K562 (cell line): ENCODE measurements around the gene TTLL11. TPM values are rescaled to one million over a fixed set of nuclear protein-coding genes. Genes with fewer than 3 reads are reported as not detected.

Source experiments
- ATAC-seq: fragments of 200-7000 bp; cut with Tn5 transposase; 3 replicates; pipeline ENCODE4 v1.9.1; 2020; ENCODE audit warnings: moderate library complexity
- BruUV-seq: library from RNA; stranded (reverse); fragments of 400-500 nt; replicated peaks from 2 replicates; lab custom pipeline; 2021; lab: Mats Ljungman, UMichigan
- CTCF ChIA-PET: fragments of 300-600 bp; formaldehyde crosslinking; extraction: SDS; loops from one replicate; lab custom pipeline; 2021; ENCODE audit warnings: low intra/inter-chr PET ratio; lab: Yijun Ruan, JAX
- POLR2A ChIA-PET: fragments of 300-600, 350-650 bp; sonication (Branson Sonifier 250); formaldehyde crosslinking; extraction: SDS; loops from one replicate; lab custom pipeline; 2021; ENCODE audit warnings: antibody characterized with exemption, inconsistent platforms; lab: Yijun Ruan, JAX
- DNase-seq, 4 experiments: peaks; one replicate each; pipeline versions ENCODE4 v3.0.0 to v3.0.0-alpha.2; 2011 to 2018; ENCODE audit warnings: low spot score in 3 of 4, mixed read lengths in 3 of 4; ENCODE audit errors: extremely low read depth in 1 of 4
- FAIRE-seq: peaks from 2 replicates; lab custom pipeline; 2011; peaks lifted over from hg19 to GRCh38; lab: Jason Lieb, UNC
- H2AFZ ChIP-seq: 2 replicates; pipeline ENCODE4 v1.6.0; 2011; ENCODE audit warnings: low read depth, low read length, control low read depth, inconsistent platforms
- H3K27ac ChIP-seq: fragments of 200-600 bp; 3 replicates; pipeline ENCODE4 v1.8.0; 2011; ENCODE audit warnings: low read depth, mild to moderate bottlenecking, control low read depth, inconsistent platforms, low read length, moderate library complexity, mixed read lengths; ENCODE audit errors: extremely low read depth
- H3K27me3 ChIP-seq, 2 experiments: fragments of 300-600 bp in 1 of 2; 2 replicates in 1 of 2; 3 replicates in 1 of 2; pipeline versions ENCODE4 v1.6.0 to v1.8.0; 2011; ENCODE audit warnings: inconsistent platforms in 2 of 2, low read length in 2 of 2, mild to moderate bottlenecking in 1 of 2, mixed read lengths in 1 of 2, moderate library complexity in 1 of 2; ENCODE audit not compliant: control insufficient read depth in 2 of 2, insufficient read depth in 2 of 2
- H3K36me3 ChIP-seq: fragments of 300-600 bp; 3 replicates; pipeline ENCODE4 v1.8.0; 2011; ENCODE audit warnings: mild to moderate bottlenecking, low read length, inconsistent platforms; ENCODE audit not compliant: control insufficient read depth, insufficient read depth
- H3K4me1 ChIP-seq, 2 experiments: fragments of 200-600 bp in 1 of 2; replicated peaks in 1 of 2; 2 replicates in 1 of 2; 3 replicates in 1 of 2; pipeline versions ENCODE4 v1.5.1 to v1.8.0; 2011; ENCODE audit warnings: inconsistent platforms in 2 of 2, low read length in 2 of 2, mild to moderate bottlenecking in 1 of 2, mixed read lengths in 1 of 2, moderate library complexity in 1 of 2; ENCODE audit not compliant: control insufficient read depth in 2 of 2, insufficient read depth in 2 of 2
- H3K4me2 ChIP-seq: 2 replicates; pipeline ENCODE4 v1.6.1; 2011; ENCODE audit warnings: low read length, control low read depth, inconsistent platforms, mixed read lengths; ENCODE audit not compliant: insufficient read depth
- H3K4me3 ChIP-seq: fragments of 200-600 bp; sonication (generic), shearing (Covaris generic); 2 replicates; pipeline ENCODE4 v1.5.1; 2016; ENCODE audit warnings: control low read depth, inconsistent platforms
- H3K79me2 ChIP-seq: fragments of 200-600 bp; 3 replicates; pipeline ENCODE4 v1.8.0; 2011; ENCODE audit warnings: low read length, inconsistent platforms; ENCODE audit not compliant: control insufficient read depth, insufficient read depth
- H3K9ac ChIP-seq, 2 experiments: 2 replicates each; pipeline versions ENCODE4 v1.6.0 to v1.6.1; 2011; ENCODE audit warnings: low read depth in 2 of 2, low read length in 2 of 2, control low read depth in 1 of 2, inconsistent platforms in 1 of 2, mild to moderate bottlenecking in 1 of 2, mixed read lengths in 1 of 2; ENCODE audit not compliant: insufficient read depth in 1 of 2
- H3K9me1 ChIP-seq: one replicate; pipeline ENCODE4 v1.6.0; 2011; ENCODE audit warnings: inconsistent platforms, mild to moderate bottlenecking, low read length, moderate library complexity; ENCODE audit not compliant: control insufficient read depth, insufficient read depth
- H3K9me3 ChIP-seq: replicated peaks from 2 replicates; pipeline ENCODE4 v1.5.1; 2011; ENCODE audit warnings: low read depth, low read length, inconsistent platforms; ENCODE audit not compliant: control insufficient read depth, insufficient read depth
- H4K20me1 ChIP-seq: replicated peaks from 2 replicates; pipeline ENCODE4 v1.6.1; 2011; ENCODE audit warnings: low read length, inconsistent platforms, mixed read lengths; ENCODE audit not compliant: control insufficient read depth, insufficient read depth
- CREB1 ChIP-seq, 2 experiments: sonication (generic) in 1 of 2; formaldehyde crosslinking in 1 of 2; IDR thresholded peaks; 2 replicates each; pipeline versions ENCODE4 v1.6.1 to v1.8.0; 2012 to 2022; ENCODE audit warnings: inconsistent platforms in 1 of 2, mild to moderate bottlenecking in 1 of 2, missing genetic modification reagents in 1 of 2, moderate library complexity in 1 of 2
- EP400 ChIP-seq: fragments of 450-650 bp; IDR thresholded peaks from 2 replicates; pipeline ENCODE4 v1.6.1; 2017; ENCODE audit warnings: antibody characterized with exemption, mild to moderate bottlenecking, moderate library complexity
- PHF21A ChIP-seq: fragments of 450-650 bp; IDR thresholded peaks from 2 replicates; pipeline ENCODE4 v1.6.1; 2017; ENCODE audit warnings: low read depth, borderline replicate concordance
- PHTF2 ChIP-seq: fragments of 250-450 bp; sonication (Bioruptor Pico); IDR thresholded peaks from 2 replicates; pipeline ENCODE4 v1.5.0; 2021; ENCODE audit warnings: mild to moderate bottlenecking
- SIRT6 ChIP-seq: IDR thresholded peaks from one replicate; pipeline ENCODE4 v1.6.1; 2012; ENCODE audit warnings: low read depth, mild to moderate bottlenecking, control low read depth, inconsistent platforms, low read length, moderate library complexity
- SP1 ChIP-seq: sonication (generic); formaldehyde crosslinking; IDR thresholded peaks from 2 replicates; pipeline ENCODE4 v1.8.1; 2022; ENCODE audit warnings: mild to moderate bottlenecking, missing genetic modification reagents
- TARDBP ChIP-seq: fragments of 450-650 bp; IDR thresholded peaks from 2 replicates; pipeline ENCODE4 v1.6.1; 2016
- ZBTB17 ChIP-seq: fragments of 450-650 bp; formaldehyde crosslinking; IDR thresholded peaks from 2 replicates; pipeline ENCODE4 v1.4.0; 2020; ENCODE audit warnings: mild to moderate bottlenecking
- ZNF253 ChIP-seq: fragments of 250-450 bp; sonication (Bioruptor Pico); conservative IDR thresholded peaks from 2 replicates; pipeline ENCODE4 v1.6.1; 2021; ENCODE audit warnings: mild to moderate bottlenecking
- ZNF431 ChIP-seq: sonication (generic); formaldehyde crosslinking; IDR thresholded peaks from 2 replicates; pipeline ENCODE4 v1.8.0; 2022; ENCODE audit warnings: mild to moderate bottlenecking, missing genetic modification reagents
- ZNF75A ChIP-seq: fragments of 450-650 bp; formaldehyde crosslinking; IDR thresholded peaks from 2 replicates; pipeline ENCODE4 v1.4.0; 2020; ENCODE audit warnings: mild to moderate bottlenecking
- ZZZ3 ChIP-seq: fragments of 450-650 bp; IDR thresholded peaks from 2 replicates; pipeline ENCODE4 v1.6.1; 2016; ENCODE audit warnings: antibody characterized with exemption, mild to moderate bottlenecking, moderate library complexity
- WGBS: fragments of 100-300 bp; shearing (Covaris generic); methylation state at CpG from one replicate; pipeline ENCODE4 v1.1.6; 2016; ENCODE audit warnings: low coverage, mixed read lengths; ENCODE audit not compliant: insufficient coverage; ENCODE audit errors: missing lambda C conversion rate; 5-methylcytosine and 5-hydroxymethylcytosine counted together
- in situ Hi-C: fragments of 300-500 bp; cut with MboI; formaldehyde crosslinking; loops from 4 replicates; pipeline ENCODE4 v1.15.0; 2018; ENCODE audit warnings: inconsistent platforms, mixed read lengths
- intact Hi-C: fragments of 100-400 bp; cut with micrococcal nuclease; formaldehyde crosslinking; loops from 2 replicates; pipeline ENCODE4 v1.14.2; 2022
- polyA plus RNA-seq, 8 experiments: library from polyadenylated mRNA; depleted of rRNA in 4 of 8; stranded (reverse) in 5 of 8; unstranded in 3 of 8; fragments of >200 nt; fragmentation: Nextera tagmentation in 2 of 8; fragmentation: Illumina TruSeq in 1 of 8; extraction: Ambion mirVana in 2 of 8; extraction: Trizol in 1 of 8; gene quantifications; 2 replicates each; pipeline versions ENCODE4 v1.2.1 to v1.2.3, GENCODE V29; 2011 to 2014; ENCODE audit warnings: inconsistent platforms in 1 of 8, missing spikeins in 1 of 8
- total RNA-seq, 7 experiments: library from RNA; depleted of rRNA in 6 of 7; stranded (reverse); fragments of >200 nt in 6 of 7; fragmentation: Illumina TruSeq in 2 of 7; extraction: Trizol in 2 of 7; gene quantifications; 2 replicates each; pipeline versions ENCODE4 v1.2.1 to v1.2.3, GENCODE V29; 2011 to 2021; ENCODE audit warnings: low replicate concordance in 1 of 7
- TF ChIP-seq, protein P1 (sequence below): fragments of 450-650 bp; conservative IDR thresholded peaks from 2 replicates; pipeline ENCODE4 v1.6.1; 2016; ENCODE audit warnings: missing genetic modification characterization, low read depth, mild to moderate bottlenecking, missing compliant biosample characterization, moderate library complexity
- TF ChIP-seq, protein P2 (sequence below): fragments of 250-450 bp; sonication (Bioruptor Pico); IDR thresholded peaks from 2 replicates; pipeline ENCODE4 v1.4.0; 2020; ENCODE audit warnings: mild to moderate bottlenecking

TTLL11 gene
- total and polyA plus RNA-seq, 9 of the 15 experiments (the other 6 are each of a cell fraction or from before 2014, with no cell fraction given): 0.83 to 4.4 (median 2.7) TPM

DNA sequence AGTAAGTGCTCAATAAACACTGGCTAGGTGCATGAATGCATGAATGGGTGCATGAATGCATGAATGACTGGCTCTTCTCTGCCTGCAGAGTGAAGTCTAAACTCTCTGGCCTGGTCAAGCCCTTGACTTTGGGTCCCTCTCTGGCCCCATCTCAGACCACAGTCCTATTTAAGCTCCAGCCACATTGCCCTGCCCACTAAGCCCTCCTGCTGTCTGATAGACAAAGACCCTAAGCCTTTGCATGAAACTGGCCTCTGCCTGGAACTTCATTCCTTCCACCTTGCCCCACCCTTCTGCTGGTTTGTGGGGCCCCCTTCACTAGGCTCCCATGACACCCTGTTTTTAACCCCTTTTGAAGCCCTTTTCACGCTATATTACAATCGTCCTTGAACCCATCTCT lies 202.4 kb downstream of the TTLL11 start:
- Histone ChIP-seq H3K27ac (no peak overlapping the region), H3K36me3 (no peaks in the 10 kb centered on the region), H3K9me3 (peaks cover 6% of the 10 kb centered on the region; the same call in 1 of the 2 replicates), H4K20me1 (peaks cover 4% of the 10 kb centered on the region), H2AFZ (no peak overlapping the region), H3K4me1 (no peaks in the 10 kb centered on the region), H3K79me2 (no peaks in the 10 kb centered on the region), H3K9me1 (no peaks in the 10 kb centered on the region), H3K4me3 (no peak overlapping the region), H3K4me2 (no peak overlapping the region), H3K27me3 (peaks cover 2 to 45% of the 10 kb centered on the region in 2 experiments; a peak in 3 of 5 replicates), H3K9ac (no peak overlapping the region)
- intact Hi-C loops: no loop called here
- TF ChIP-seq TARDBP (no peak), ZNF431 (CRISPR knock-in tag) (no peak), CREB1 (IDR thresholded peaks at IDR 0.05) (no peak), CREB1 (CRISPR knock-in tag; IDR thresholded peaks at IDR 0.05) (no peak), SIRT6 (no peak), SP1 (CRISPR knock-in tag) (no peak), ZZZ3 (no peak), EP400 (no peak), PHF21A (no peak), PHTF2 (CRISPR knock-in tag) (no peak), ZNF253 (CRISPR knock-in tag) (no peak), ZNF75A (no peak), ZBTB17 (CRISPR knock-in tag) (no peak)
- TF ChIP-seq, protein P1, sequence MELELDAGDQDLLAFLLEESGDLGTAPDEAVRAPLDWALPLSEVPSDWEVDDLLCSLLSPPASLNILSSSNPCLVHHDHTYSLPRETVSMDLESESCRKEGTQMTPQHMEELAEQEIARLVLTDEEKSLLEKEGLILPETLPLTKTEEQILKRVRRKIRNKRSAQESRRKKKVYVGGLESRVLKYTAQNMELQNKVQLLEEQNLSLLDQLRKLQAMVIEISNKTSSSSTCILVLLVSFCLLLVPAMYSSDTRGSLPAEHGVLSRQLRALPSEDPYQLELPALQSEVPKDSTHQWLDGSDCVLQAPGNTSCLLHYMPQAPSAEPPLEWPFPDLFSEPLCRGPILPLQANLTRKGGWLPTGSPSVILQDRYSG: no peak
- TF ChIP-seq, protein P2, sequence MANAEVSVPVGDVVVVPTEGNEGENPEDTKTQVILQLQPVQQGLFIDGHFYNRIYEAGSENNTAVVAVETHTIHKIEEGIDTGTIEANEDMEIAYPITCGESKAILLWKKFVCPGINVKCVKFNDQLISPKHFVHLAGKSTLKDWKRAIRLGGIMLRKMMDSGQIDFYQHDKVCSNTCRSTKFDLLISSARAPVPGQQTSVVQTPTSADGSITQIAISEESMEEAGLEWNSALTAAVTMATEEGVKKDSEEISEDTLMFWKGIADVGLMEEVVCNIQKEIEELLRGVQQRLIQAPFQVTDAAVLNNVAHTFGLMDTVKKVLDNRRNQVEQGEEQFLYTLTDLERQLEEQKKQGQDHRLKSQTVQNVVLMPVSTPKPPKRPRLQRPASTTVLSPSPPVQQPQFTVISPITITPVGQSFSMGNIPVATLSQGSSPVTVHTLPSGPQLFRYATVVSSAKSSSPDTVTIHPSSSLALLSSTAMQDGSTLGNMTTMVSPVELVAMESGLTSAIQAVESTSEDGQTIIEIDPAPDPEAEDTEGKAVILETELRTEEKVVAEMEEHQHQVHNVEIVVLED: no peak
- POLR2A ChIA-PET: interaction anchor here (0.7 kb wide), 1 partner anchor 28 kb away, joined by 3 read pairs; no protein-coding TSS in a partner anchor
- DNase-seq (no peak), FAIRE-seq (no peak), ATAC-seq (no peak)
- in situ Hi-C loops: no loop called here
- CTCF ChIA-PET: no interaction called here
- no TSS peak for BruUV-seq
- WGBS: 0% methylated on average over 2 of the region's 2 CpGs
